ENCODE data around the gene DCC. TPM values are rescaled to one million over a fixed set of nuclear protein-coding genes. Genes with fewer than 3 reads are reported as not detected.

DCC gene
- total and polyA plus RNA-seq, 2 experiments from 2014 or later = 0.53 to 0.73 TPM

DNA sequence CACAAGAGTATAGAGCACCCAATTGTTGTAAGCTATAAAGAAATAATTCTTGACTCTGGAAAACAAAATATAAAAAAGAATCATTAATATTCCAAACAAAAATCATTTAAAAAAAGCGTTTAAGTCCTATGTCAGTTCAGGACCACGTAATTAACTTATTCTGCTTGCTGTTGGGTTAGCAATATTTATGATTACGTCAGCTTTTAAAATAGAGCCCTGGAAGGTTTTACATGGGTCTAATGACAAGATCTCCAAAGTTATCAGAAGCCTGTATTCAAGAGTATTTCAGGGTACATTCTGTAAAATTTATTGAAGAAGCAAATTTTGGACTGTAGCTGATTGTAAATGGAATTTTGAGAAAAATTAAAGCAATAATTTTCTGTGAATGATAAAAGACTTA, 521.6 kb downstream of the DCC start:
- Mint-ChIP-seq H3K36me3 (ENCODE audit: low read depth) (no peaks in the 10 kb centered on the region), H3K27me3 (ENCODE audit: insufficient read depth, low read depth, poor library complexity) (no peaks in the 10 kb centered on the region), H3K9me3 (no peaks in the 10 kb centered on the region), H3K4me1 (no peaks in the 10 kb centered on the region), H3K4me3 (no peak overlapping the region), H3K27ac (no peak overlapping the region)
- H2AFZ ChIP-seq = no peak overlapping the region
- no peaks in the 10 kb centered on the region for H3K27me3 ChIP-seq (ENCODE audit: insufficient read depth)
- no peaks in the 10 kb centered on the region for H3K4me1 ChIP-seq (ENCODE audit: insufficient read depth)
- H3F3A ChIP-seq (replicated peaks; ENCODE audit: low read depth) = no peaks in the 10 kb centered on the region
- H3K9me2 ChIP-seq (ENCODE audit: insufficient read depth) = no peaks in the 10 kb centered on the region
- H3K27ac ChIP-seq (ENCODE audit: low read depth) = no peak overlapping the region
- no peaks in the 10 kb centered on the region for H3K79me2 ChIP-seq (replicated peaks; ENCODE audit: insufficient read depth)
- no peak overlapping the region for H3K4me2 ChIP-seq
- ATAC-seq (no peak), DNase-seq (ENCODE audit: low spot score) (no peak)
- H4K20me1 ChIP-seq (replicated peaks; ENCODE audit: insufficient read depth) = no peaks in the 10 kb centered on the region; the same call in 1 of the 2 replicates
- TF ChIP-seq, protein P1, sequence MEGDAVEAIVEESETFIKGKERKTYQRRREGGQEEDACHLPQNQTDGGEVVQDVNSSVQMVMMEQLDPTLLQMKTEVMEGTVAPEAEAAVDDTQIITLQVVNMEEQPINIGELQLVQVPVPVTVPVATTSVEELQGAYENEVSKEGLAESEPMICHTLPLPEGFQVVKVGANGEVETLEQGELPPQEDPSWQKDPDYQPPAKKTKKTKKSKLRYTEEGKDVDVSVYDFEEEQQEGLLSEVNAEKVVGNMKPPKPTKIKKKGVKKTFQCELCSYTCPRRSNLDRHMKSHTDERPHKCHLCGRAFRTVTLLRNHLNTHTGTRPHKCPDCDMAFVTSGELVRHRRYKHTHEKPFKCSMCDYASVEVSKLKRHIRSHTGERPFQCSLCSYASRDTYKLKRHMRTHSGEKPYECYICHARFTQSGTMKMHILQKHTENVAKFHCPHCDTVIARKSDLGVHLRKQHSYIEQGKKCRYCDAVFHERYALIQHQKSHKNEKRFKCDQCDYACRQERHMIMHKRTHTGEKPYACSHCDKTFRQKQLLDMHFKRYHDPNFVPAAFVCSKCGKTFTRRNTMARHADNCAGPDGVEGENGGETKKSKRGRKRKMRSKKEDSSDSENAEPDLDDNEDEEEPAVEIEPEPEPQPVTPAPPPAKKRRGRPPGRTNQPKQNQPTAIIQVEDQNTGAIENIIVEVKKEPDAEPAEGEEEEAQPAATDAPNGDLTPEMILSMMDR (conservative IDR thresholded peaks at IDR 0.05; ENCODE audit: low read depth in 2 of 2) = no peak
- TF ChIP-seq, protein P2, sequence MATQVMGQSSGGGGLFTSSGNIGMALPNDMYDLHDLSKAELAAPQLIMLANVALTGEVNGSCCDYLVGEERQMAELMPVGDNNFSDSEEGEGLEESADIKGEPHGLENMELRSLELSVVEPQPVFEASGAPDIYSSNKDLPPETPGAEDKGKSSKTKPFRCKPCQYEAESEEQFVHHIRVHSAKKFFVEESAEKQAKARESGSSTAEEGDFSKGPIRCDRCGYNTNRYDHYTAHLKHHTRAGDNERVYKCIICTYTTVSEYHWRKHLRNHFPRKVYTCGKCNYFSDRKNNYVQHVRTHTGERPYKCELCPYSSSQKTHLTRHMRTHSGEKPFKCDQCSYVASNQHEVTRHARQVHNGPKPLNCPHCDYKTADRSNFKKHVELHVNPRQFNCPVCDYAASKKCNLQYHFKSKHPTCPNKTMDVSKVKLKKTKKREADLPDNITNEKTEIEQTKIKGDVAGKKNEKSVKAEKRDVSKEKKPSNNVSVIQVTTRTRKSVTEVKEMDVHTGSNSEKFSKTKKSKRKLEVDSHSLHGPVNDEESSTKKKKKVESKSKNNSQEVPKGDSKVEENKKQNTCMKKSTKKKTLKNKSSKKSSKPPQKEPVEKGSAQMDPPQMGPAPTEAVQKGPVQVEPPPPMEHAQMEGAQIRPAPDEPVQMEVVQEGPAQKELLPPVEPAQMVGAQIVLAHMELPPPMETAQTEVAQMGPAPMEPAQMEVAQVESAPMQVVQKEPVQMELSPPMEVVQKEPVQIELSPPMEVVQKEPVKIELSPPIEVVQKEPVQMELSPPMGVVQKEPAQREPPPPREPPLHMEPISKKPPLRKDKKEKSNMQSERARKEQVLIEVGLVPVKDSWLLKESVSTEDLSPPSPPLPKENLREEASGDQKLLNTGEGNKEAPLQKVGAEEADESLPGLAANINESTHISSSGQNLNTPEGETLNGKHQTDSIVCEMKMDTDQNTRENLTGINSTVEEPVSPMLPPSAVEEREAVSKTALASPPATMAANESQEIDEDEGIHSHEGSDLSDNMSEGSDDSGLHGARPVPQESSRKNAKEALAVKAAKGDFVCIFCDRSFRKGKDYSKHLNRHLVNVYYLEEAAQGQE (IDR thresholded peaks at IDR 0.05; ENCODE audit: unreplicated experiment) = no peak
- TF ChIP-seq STAT1 (IDR thresholded peaks at IDR 0.05; ENCODE audit: unreplicated experiment) = no peak
- TF ChIP-seq, protein P3, sequence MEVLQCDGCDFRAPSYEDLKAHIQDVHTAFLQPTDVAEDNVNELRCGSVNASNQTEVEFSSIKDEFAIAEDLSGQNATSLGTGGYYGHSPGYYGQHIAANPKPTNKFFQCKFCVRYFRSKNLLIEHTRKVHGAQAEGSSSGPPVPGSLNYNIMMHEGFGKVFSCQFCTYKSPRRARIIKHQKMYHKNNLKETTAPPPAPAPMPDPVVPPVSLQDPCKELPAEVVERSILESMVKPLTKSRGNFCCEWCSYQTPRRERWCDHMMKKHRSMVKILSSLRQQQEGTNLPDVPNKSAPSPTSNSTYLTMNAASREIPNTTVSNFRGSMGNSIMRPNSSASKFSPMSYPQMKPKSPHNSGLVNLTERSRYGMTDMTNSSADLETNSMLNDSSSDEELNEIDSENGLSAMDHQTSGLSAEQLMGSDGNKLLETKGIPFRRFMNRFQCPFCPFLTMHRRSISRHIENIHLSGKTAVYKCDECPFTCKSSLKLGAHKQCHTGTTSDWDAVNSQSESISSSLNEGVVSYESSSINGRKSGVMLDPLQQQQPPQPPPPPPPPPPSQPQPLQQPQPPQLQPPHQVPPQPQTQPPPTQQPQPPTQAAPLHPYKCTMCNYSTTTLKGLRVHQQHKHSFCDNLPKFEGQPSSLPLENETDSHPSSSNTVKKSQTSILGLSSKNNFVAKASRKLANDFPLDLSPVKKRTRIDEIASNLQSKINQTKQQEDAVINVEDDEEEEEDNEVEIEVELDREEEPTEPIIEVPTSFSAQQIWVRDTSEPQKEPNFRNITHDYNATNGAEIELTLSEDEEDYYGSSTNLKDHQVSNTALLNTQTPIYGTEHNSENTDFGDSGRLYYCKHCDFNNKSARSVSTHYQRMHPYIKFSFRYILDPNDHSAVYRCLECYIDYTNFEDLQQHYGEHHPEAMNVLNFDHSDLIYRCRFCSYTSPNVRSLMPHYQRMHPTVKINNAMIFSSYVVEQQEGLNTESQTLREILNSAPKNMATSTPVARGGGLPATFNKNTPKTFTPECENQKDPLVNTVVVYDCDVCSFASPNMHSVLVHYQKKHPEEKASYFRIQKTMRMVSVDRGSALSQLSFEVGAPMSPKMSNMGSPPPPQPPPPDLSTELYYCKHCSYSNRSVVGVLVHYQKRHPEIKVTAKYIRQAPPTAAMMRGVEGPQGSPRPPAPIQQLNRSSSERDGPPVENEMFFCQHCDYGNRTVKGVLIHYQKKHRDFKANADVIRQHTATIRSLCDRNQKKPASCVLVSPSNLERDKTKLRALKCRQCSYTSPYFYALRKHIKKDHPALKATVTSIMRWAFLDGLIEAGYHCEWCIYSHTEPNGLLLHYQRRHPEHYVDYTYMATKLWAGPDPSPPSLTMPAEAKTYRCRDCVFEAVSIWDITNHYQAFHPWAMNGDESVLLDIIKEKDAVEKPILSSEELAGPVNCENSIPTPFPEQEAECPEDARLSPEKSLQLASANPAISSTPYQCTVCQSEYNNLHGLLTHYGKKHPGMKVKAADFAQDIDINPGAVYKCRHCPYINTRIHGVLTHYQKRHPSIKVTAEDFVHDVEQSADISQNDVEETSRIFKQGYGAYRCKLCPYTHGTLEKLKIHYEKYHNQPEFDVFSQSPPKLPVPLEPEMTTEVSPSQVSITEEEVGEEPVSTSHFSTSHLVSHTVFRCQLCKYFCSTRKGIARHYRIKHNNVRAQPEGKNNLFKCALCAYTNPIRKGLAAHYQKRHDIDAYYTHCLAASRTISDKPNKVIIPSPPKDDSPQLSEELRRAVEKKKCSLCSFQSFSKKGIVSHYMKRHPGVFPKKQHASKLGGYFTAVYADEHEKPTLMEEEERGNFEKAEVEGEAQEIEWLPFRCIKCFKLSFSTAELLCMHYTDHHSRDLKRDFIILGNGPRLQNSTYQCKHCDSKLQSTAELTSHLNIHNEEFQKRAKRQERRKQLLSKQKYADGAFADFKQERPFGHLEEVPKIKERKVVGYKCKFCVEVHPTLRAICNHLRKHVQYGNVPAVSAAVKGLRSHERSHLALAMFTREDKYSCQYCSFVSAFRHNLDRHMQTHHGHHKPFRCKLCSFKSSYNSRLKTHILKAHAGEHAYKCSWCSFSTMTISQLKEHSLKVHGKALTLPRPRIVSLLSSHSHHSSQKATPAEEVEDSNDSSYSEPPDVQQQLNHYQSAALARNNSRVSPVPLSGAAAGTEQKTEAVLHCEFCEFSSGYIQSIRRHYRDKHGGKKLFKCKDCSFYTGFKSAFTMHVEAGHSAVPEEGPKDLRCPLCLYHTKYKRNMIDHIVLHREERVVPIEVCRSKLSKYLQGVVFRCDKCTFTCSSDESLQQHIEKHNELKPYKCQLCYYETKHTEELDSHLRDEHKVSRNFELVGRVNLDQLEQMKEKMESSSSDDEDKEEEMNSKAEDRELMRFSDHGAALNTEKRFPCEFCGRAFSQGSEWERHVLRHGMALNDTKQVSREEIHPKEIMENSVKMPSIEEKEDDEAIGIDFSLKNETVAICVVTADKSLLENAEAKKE (CRISPR knock-in tag; IDR thresholded peaks at IDR 0.05) = no peak
- no peak for TF ChIP-seq POLR2AphosphoS5 (IDR thresholded peaks at IDR 0.05; ENCODE audit: low read depth)
- TF ChIP-seq ZNF114 (CRISPR knock-in tag; IDR thresholded peaks at IDR 0.05) = no peak
- no peak for TF ChIP-seq ZNF331 (CRISPR knock-in tag; IDR thresholded peaks at IDR 0.05; ENCODE audit: low read depth)
- TF ChIP-seq, protein P4, sequence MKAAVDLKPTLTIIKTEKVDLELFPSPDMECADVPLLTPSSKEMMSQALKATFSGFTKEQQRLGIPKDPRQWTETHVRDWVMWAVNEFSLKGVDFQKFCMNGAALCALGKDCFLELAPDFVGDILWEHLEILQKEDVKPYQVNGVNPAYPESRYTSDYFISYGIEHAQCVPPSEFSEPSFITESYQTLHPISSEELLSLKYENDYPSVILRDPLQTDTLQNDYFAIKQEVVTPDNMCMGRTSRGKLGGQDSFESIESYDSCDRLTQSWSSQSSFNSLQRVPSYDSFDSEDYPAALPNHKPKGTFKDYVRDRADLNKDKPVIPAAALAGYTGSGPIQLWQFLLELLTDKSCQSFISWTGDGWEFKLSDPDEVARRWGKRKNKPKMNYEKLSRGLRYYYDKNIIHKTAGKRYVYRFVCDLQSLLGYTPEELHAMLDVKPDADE (IDR thresholded peaks at IDR 0.05) = no peak
- TF ChIP-seq EZH2phosphoT487 (IDR thresholded peaks at IDR 0.05; ENCODE audit: unreplicated experiment) = no peak
- TF ChIP-seq CREB1 (CRISPR knock-in tag; IDR thresholded peaks at IDR 0.05; ENCODE audit: low read depth) = no peak
- no peak for TF ChIP-seq NANOG (IDR thresholded peaks at IDR 0.05; ENCODE audit: borderline replicate concordance)
- TF ChIP-seq JUNB (IDR thresholded peaks at IDR 0.05; ENCODE audit: unreplicated experiment) = no peak
- no peak for TF ChIP-seq EZH2 (IDR thresholded peaks at IDR 0.05; ENCODE audit: low read depth, unreplicated experiment)
- H3K36me3 ChIP-seq (ENCODE audit: insufficient read depth) = no peaks in the 10 kb centered on the region
- H3K4me3 ChIP-seq = no peak overlapping the region

Data from GM23338 (cell line).